ENCODE data around the gene CPED1.

Gene CPED1

DNA sequence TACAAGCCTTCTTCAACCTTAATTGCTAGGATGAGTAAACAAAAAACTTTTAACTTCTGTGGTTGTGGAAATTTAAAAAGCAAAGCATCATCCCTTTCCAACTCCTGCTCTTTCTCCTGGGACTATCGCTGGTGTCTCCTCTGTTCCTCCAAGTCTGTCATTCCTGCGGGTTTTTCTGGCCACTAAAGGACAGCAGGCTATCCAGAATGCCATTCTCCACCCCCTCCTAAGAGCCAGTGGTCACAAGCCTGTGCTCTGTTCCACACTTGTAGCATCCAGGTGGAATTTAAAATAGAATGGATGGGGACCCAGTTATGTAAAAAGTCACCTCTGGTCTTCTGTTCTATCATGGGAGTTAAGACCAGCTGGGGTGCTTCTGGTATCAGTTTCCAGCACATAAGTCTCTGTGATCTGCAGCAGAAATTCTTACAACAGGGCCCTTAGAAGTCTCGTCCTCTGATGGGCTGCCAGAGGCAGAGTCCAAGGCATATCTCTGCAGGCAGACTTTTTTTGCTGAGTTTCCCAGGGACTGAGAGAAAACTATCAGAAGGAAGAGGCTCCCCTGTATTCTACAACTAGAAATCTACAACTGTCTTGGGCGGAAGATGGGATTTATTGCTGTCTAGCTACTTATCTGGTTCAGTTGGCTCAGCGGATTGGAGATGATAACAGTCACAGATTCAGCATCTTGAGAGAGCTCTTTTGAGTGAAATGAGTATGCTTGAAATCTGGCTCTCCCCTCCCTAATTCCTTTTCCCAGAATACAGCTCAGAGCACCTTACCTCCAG, 335.2 kb downstream of the CPED1 start:
- DNase-seq (ENCODE audit: low read depth), result no peak

GRCh38 chr7:121327671-121328070, 339.2 kb downstream of the CPED1 start:
- no peak for DNase-seq (ENCODE audit: low read depth)

GRCh38 chr7:121328508-121329190, 340.1 kb downstream of the CPED1 start, which contains the start of gene WNT16:
TSS of gene WNT16 (plus strand) at chr7:121329000. CDS start at chr7:121329293, 293 bp downstream.
- no peak for DNase-seq (ENCODE audit: low read depth)

DNA sequence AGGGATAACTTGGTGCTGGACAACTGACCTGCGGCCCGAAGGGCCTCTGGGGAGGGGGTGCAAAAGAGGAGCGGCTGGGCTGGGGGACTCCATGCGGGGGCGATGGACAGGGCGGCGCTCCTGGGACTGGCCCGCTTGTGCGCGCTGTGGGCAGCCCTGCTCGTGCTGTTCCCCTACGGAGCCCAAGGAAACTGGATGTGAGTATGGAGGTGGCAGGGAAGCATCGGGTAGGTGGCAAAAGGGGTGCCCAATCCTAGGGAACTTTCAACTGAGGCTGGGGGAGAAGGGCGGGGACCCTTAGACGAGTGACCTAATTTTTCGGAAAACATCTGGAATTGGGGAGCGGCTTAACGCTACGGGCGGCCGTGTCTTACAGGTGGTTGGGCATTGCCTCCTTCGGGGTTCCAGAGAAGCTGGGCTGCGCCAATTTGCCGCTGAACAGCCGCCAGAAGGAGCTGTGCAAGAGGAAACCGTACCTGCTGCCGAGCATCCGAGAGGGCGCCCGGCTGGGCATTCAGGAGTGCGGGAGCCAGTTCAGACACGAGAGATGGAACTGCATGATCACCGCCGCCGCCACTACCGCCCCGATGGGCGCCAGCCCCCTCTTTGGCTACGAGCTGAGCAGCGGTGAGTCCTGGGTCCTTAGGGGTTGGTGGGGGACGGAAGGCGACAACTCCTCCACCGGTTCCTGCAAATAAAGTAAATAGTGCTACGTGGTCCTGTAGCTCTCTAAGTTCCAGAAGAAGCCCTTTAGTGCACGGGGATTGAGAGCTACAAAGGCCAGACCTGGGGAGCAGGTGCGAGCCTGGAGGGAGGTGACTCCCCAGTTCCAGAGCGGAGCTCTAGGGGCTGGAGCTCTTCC, 340.9 kb downstream of the CPED1 start:
- DNase-seq (ENCODE audit: low read depth), result no peak

DNA sequence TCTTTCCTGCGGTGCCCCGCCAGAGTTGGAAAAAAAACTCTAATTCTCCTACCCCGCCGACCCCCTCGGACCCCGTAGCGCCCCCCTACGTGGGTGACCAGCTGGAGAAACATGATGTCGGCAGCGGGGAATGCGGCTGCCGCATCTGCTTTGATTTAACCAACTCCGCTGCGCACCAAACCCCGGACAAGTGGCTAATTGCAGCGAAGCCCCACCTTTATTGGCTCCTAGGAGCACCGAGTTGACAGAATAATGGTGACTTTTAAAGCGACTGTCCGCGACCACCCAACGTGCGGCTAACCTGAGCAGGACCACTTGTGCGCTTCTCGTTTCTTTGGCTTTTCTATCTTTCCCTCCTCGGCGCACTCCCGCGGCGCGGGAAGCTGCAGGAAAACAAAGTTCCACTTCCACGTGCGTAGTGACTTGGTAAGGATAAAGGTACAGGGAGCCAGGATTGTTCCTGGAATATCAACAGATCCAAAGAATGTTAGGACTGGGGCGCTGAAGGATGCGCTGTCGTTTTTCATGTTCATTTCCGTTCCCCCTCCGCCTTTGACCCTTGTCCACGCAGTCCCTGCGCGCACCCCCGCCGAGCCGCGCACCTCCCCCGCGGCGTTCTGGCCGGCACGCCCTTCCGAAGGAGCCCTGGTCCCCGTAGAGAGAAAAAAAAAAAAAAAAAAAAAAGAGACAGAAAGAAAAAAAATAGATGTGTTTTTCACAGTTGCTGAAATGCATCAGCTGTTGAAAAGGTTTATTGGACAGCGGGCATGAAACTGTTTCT, 341.7 kb downstream of the CPED1 start:
- DNase-seq (ENCODE audit: low read depth), result no peak

DNA sequence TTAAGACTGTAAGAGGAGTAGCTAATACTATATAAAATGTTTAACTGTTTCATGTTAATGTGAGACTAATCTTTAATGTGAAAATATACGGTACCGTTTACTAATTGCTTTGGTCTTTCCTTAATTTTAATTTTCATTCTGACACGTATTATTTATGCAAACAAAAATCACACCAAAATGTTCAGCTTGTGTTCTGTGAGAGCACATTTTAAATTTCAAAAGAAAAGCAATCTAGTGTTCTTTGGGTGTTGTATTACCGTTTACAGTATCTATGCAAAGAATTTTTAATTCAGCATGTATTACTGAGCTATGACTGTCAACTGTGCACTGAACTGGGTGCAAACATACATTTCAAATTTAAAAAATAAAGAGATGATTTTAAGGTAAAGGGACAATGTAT, 342.5 kb downstream of the CPED1 start:
- no peak for DNase-seq (ENCODE audit: low read depth)

DNA sequence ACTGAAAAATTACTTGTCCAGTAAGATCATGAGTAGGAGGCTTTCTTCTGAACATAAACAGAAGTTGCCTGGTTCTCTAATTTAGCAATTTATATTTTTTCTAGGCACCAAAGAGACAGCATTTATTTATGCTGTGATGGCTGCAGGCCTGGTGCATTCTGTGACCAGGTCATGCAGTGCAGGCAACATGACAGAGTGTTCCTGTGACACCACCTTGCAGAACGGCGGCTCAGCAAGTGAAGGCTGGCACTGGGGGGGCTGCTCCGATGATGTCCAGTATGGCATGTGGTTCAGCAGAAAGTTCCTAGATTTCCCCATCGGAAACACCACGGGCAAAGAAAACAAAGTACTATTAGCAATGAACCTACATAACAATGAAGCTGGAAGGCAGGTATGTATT, 343.1 kb downstream of the CPED1 start:
- DNase-seq (ENCODE audit: low read depth), result no peak

GRCh38 chr7:121334376-121334775, 345.9 kb downstream of the CPED1 start:
- no peak for DNase-seq (ENCODE audit: low read depth)

- no peak for DNase-seq (ENCODE audit: low read depth)
Measured at GRCh38 chr7:121334875-121335648, 346.6 kb downstream of the CPED1 start.

- DNase-seq (ENCODE audit: low read depth), result no peak
Measured at GRCh38 chr7:121336579-121336978, 348.1 kb downstream of the CPED1 start.

DNA sequence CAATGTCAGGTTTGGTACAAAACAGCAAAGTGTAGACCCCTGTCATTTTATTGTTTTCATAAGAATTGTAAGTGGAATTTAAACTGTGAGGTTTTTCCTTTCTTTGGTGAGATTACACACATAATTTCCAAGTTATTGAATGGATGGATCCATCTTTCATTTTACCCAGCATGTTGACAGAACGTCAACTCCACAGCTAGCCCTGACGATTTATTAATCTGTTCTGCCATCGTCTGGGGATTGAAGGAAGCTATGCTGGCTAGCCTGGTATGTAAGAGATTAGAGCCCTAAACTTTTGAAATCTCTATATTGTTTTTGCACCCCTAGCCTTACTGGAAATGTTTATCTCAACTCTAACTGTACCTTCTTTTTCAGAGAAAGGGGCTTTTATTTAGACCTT, 348.9 kb downstream of the CPED1 start:
- DNase-seq (ENCODE audit: low read depth), result peak; percentile 44

DNA sequence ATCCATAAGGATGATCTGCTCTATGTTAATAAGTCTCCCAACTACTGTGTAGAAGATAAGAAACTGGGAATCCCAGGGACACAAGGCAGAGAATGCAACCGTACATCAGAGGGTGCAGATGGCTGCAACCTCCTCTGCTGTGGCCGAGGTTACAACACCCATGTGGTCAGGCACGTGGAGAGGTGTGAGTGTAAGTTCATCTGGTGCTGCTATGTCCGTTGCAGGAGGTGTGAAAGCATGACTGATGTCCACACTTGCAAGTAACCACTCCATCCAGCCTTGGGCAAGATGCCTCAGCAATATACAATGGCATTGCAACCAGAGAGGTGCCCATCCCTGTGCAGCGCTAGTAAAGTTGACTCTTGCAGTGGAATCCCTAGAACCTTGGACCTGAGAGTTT, 350.6 kb downstream of the CPED1 start:
- DNase-seq (ENCODE audit: low read depth), result no peak

DNA sequence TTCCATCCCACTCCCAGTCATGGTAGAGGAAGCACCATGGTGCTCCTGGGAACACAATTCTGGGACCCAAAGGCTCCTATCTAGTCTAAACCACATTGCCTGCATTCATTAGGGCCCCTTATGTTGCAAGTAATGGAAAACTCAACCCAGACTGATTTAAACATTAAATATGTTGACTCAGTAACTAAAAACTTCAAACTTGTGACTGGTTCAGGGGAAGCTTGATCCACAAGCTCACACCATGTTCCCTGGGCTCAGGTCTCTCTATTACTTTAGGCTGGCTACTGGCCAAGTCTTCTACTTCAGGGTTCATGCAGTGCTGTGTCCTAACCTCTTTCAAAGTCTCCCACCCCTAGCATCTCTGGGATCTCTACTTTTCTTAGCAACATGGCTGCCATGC, 353.4 kb downstream of the CPED1 start:
- DNase-seq (ENCODE audit: low read depth), result no peak

- DNase-seq (ENCODE audit: low read depth), result no peak
Measured at GRCh38 chr7:121342631-121343030, 354.1 kb downstream of the CPED1 start.

DNA sequence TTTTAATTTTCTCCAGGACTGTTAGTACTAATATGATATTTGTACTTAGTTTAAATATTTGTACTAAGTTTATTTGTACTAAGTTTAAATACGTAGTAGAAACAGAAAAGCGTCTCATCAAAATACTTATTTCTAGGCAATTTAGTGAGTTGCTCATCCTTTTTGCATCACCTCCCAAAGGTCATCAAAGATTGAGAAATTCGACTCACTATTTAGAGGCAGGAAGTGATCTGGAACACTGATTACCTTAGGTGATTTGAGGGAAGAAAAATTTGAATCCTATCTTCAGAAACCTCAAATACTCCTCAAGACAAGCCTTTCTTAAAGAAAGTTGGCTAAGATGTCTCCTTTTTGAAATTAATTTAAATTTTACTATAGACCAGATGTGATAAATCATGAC, 354.8 kb downstream of the CPED1 start:
- DNase-seq (ENCODE audit: low read depth), result no peak

- no peak for DNase-seq (ENCODE audit: low read depth)
Measured at GRCh38 chr7:121344093-121344492, 355.6 kb downstream of the CPED1 start.

DNA sequence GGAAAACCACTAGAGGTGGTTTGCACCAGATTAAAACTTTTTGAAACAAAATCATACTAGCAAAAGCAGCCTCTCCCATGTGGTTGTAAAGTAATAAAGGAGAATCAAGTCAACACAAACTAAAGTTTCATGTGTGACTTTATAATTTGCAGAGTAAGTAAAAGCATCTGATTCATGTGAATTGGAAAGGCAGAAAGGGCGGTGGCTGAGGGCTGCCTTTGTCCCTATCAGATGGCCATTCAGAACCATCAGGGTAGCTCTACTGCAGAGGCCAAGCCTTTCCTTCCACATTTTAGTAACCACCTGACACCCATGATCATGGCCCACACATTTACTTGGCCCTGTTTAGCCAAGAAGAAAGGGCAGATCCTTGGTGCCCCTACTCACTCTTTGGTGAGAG, 356.0 kb downstream of the CPED1 start:
- DNase-seq (ENCODE audit: low read depth), result no peak
